HepG2 (cell line): ENCODE results near the gene MRPS18C. TPM values are rescaled to one million over a fixed set of nuclear protein-coding genes. Genes with fewer than 3 reads are reported as not detected.

Experiments used
- ADNP ChIP-seq: sonication (generic); formaldehyde crosslinking; IDR thresholded peaks from 2 replicates; pipeline ENCODE4 v1.4.0; 2020; ENCODE audit warnings: missing genetic modification reagents
- DMTF1 ChIP-seq: sonication (generic); formaldehyde crosslinking; IDR thresholded peaks from 2 replicates; pipeline ENCODE4 v1.4.0; 2020; ENCODE audit warnings: mild to moderate bottlenecking, missing genetic modification reagents
- FOXK2 ChIP-seq: fragments of 450-650 bp; IDR thresholded peaks from 2 replicates; pipeline ENCODE4 v1.6.1; 2016
- GRHL1 ChIP-seq: sonication (generic); formaldehyde crosslinking; conservative IDR thresholded peaks from 2 replicates; pipeline ENCODE4 v1.8.0; 2022; ENCODE audit warnings: missing genetic modification reagents
- HNRNPH1 ChIP-seq: fragments of 200-400 bp; formaldehyde crosslinking; optimal IDR thresholded peaks from 2 replicates; pipeline ENCODE3; 2017; ENCODE audit warnings: mild to moderate bottlenecking, low read depth, low read length
- KAT7 ChIP-seq: IDR thresholded peaks from 2 replicates; pipeline ENCODE4 v1.6.1; 2018; ENCODE audit warnings: borderline replicate concordance, missing compliant biosample characterization
- KDM6A ChIP-seq: IDR thresholded peaks from 2 replicates; pipeline ENCODE4 v1.6.1; 2016; ENCODE audit warnings: low read depth
- KLF16 ChIP-seq, 2 experiments: sonication (generic) in 1 of 2; formaldehyde crosslinking in 1 of 2; IDR thresholded peaks; 2 replicates each; pipeline versions ENCODE4 v1.6.1 to v1.8.0; 2016 to 2023; ENCODE audit warnings: missing genetic modification reagents in 2 of 2, missing compliant biosample characterization in 1 of 2
- NFATC3 ChIP-seq: sonication (generic); formaldehyde crosslinking; IDR thresholded peaks from 2 replicates; pipeline ENCODE4 v1.5.1; 2020; ENCODE audit warnings: mild to moderate bottlenecking, missing genetic modification reagents
- NR2F1 ChIP-seq, 2 experiments: fragments of 450-650 bp in 1 of 2; formaldehyde crosslinking in 1 of 2; IDR thresholded peaks; 2 replicates each; pipeline versions ENCODE4 v1.5.0 to v1.6.1; 2016 to 2020; ENCODE audit warnings: mild to moderate bottlenecking in 1 of 2, missing compliant biosample characterization in 1 of 2, missing genetic modification reagents in 1 of 2, moderate library complexity in 1 of 2
- PHF8 ChIP-seq: sonication (generic); formaldehyde crosslinking; IDR thresholded peaks from 2 replicates; pipeline ENCODE4 v1.5.0; 2020; ENCODE audit warnings: missing genetic modification reagents
- PLRG1 ChIP-seq: fragments of 450-650 bp; conservative IDR thresholded peaks from 2 replicates; pipeline ENCODE4 v1.6.1; 2016
- POLR2AphosphoS2 ChIP-seq: IDR thresholded peaks from 2 replicates; pipeline ENCODE4 v1.6.1; 2011; ENCODE audit warnings: low read depth, low read length, improper control_type of control experiment
- RFX1 ChIP-seq: fragments of 450-650 bp; IDR thresholded peaks from 2 replicates; pipeline ENCODE4 v1.6.1; 2017
- SNAPC5 ChIP-seq: sonication (generic); formaldehyde crosslinking; IDR thresholded peaks from 2 replicates; pipeline ENCODE4 v1.8.1; 2023; ENCODE audit warnings: mild to moderate bottlenecking, missing genetic modification reagents, borderline replicate concordance
- SP2 ChIP-seq: sonication (generic); formaldehyde crosslinking; IDR thresholded peaks from 2 replicates; pipeline ENCODE4 v1.5.1; 2020; ENCODE audit warnings: mild to moderate bottlenecking, missing genetic modification reagents
- TOPORS ChIP-seq: sonication (generic); formaldehyde crosslinking; IDR thresholded peaks from 2 replicates; pipeline ENCODE4 v1.8.0; 2023; ENCODE audit warnings: mild to moderate bottlenecking, missing genetic modification reagents
- ZBED4 ChIP-seq: sonication (generic); formaldehyde crosslinking; IDR thresholded peaks from 2 replicates; pipeline ENCODE4 v1.4.0; 2020; ENCODE audit warnings: missing genetic modification reagents, borderline replicate concordance
- ZBTB7B ChIP-seq: sonication (generic); formaldehyde crosslinking; IDR thresholded peaks from 2 replicates; pipeline ENCODE4 v1.4.0; 2020; ENCODE audit warnings: missing genetic modification reagents
- ZFP41 ChIP-seq: sonication (generic); formaldehyde crosslinking; IDR thresholded peaks from 2 replicates; pipeline ENCODE4 v1.4.0; 2020; ENCODE audit warnings: mild to moderate bottlenecking, missing genetic modification reagents, borderline replicate concordance
- ZKSCAN1 ChIP-seq: fragments of 150-350 bp; IDR thresholded peaks from 2 replicates; pipeline ENCODE4 v1.6.1; 2014; ENCODE audit warnings: low read length
- ZNF205 ChIP-seq: IDR thresholded peaks from 2 replicates; pipeline ENCODE4 v1.6.1; 2018; ENCODE audit warnings: missing biosample characterization, missing genetic modification reagents
- ZNF589 ChIP-seq: sonication (generic); formaldehyde crosslinking; conservative IDR thresholded peaks from 2 replicates; pipeline ENCODE4 v1.8.0; 2022; ENCODE audit warnings: mild to moderate bottlenecking, moderate library complexity, missing genetic modification reagents
- polyA plus RNA-seq, 8 experiments: library from polyadenylated mRNA; depleted of rRNA in 3 of 8; stranded (reverse) in 7 of 8; unstranded in 1 of 8; fragments of >200 nt; fragmentation: Illumina TruSeq in 4 of 8; extraction: Trizol in 4 of 8; gene quantifications; 2 replicates each; pipeline versions ENCODE4 v1.2.1 to v1.2.3, GENCODE V29; 2011 to 2016; ENCODE audit warnings: low read depth in 4 of 8, missing spikeins in 1 of 8, mixed read lengths in 1 of 8; ENCODE audit not compliant: insufficient read depth in 1 of 8
- total RNA-seq, 5 experiments: library from RNA; depleted of rRNA; stranded (reverse); fragments of >200 nt; fragmentation: Illumina TruSeq; extraction: Trizol; gene quantifications; 2 replicates each; pipeline ENCODE4 v1.2.3, GENCODE V29; 2016; ENCODE audit warnings: low read depth in 1 of 5

The MRPS18C gene
- total and polyA plus RNA-seq, 2 of the 13 experiments (the other 11 are each of a cell fraction or from before 2014, with no cell fraction given), result 45.4 to 124 TPM

GRCh38 chr4:83484500-83485461, 28.9 kb downstream of the MRPS18C start, which contains the start of gene ABRAXAS1 (continued):
- TF ChIP-seq ZBED4 (CRISPR knock-in tag) (no peak), ZFP41 (CRISPR knock-in tag) (no peak), SNAPC5 (CRISPR knock-in tag) (0 out of 2 replicates have a peak, but pooled peaks have one; percentile 73), ZNF205 (peak; percentile 18), SP2 (CRISPR knock-in tag) (peak; percentile 27; the same call in 1 of the 2 replicates), PHF8 (CRISPR knock-in tag) (peak; percentile 79), ZKSCAN1 (no peak), ZBTB7B (CRISPR knock-in tag) (peak; percentile 37; the same call in 1 of the 2 replicates), KLF16 (CRISPR knock-in tag; IDR thresholded peaks at IDR 0.05) (peak in 1 of 2 experiments; percentile 53; a peak in 2 of 4 replicates), TOPORS (CRISPR knock-in tag) (peak; percentile 93; the same call in 1 of the 2 replicates), NR2F1 (CRISPR knock-in tag; IDR thresholded peaks at IDR 0.05) (no peak), ZNF589 (peak; percentile 35; the same call in 1 of the 2 replicates), PLRG1 (no peak), KAT7 (CRISPR knock-in tag) (peak; percentile 79; the same call in 1 of the 2 replicates), DMTF1 (CRISPR knock-in tag) (no peak), NFATC3 (peak; percentile 58; the same call in 1 of the 2 replicates), HNRNPH1 (no peak), POLR2AphosphoS2 (no peak), RFX1 (no peak), FOXK2 (no peak), KDM6A (no peak), ADNP (CRISPR knock-in tag) (no peak), GRHL1 (CRISPR knock-in tag) (no peak)
